DOHH2 (cell line): ENCODE measurements around the gene MMEL1.

Experiments used
- H3F3A ChIP-seq: fragments of 200-600 bp; sonication (generic), shearing (Covaris generic); 2 replicates; pipeline ENCODE4 v1.6.0; 2016; ENCODE audit warnings: antibody characterized with exemption, mild to moderate bottlenecking; ENCODE audit not compliant: control insufficient read depth, insufficient read depth
- H3K27ac ChIP-seq: fragments of 200-600 bp; sonication (generic); 2 replicates; pipeline ENCODE4 v1.5.1; 2014; ENCODE audit warnings: low read depth, mild to moderate bottlenecking, low read length, moderate library complexity
- H3K27me3 ChIP-seq: fragments of 200-600 bp; sonication (generic); 2 replicates; pipeline ENCODE4 v1.6.1; 2014; ENCODE audit warnings: mild to moderate bottlenecking, low read length, mixed read lengths; ENCODE audit not compliant: control insufficient read depth
- H3K36me3 ChIP-seq: fragments of 200-600 bp; sonication (generic); 2 replicates; pipeline ENCODE4 v1.6.1; 2014; ENCODE audit warnings: mild to moderate bottlenecking, low read length, moderate library complexity, mixed read lengths; ENCODE audit not compliant: control insufficient read depth
- H3K4me1 ChIP-seq: fragments of 200-600 bp; sonication (generic); 2 replicates; pipeline ENCODE4 v1.6.1; 2014; ENCODE audit warnings: mild to moderate bottlenecking, low read length, mixed read lengths; ENCODE audit not compliant: control insufficient read depth
- H3K4me2 ChIP-seq: fragments of 200-600 bp; sonication (generic); 2 replicates; pipeline ENCODE4 v1.6.0; 2014; ENCODE audit warnings: mild to moderate bottlenecking, low read length, moderate library complexity
- H3K4me3 ChIP-seq: fragments of 200-600 bp; sonication (generic); 2 replicates; pipeline ENCODE4 v1.5.1; 2014; ENCODE audit warnings: mild to moderate bottlenecking, low read length, mixed read lengths
- H3K79me2 ChIP-seq: fragments of 200-600 bp; sonication (generic); 2 replicates; pipeline ENCODE4 v1.6.1; 2014; ENCODE audit warnings: mild to moderate bottlenecking, low read length, mixed read lengths; ENCODE audit not compliant: control insufficient read depth
- H3K9me2 ChIP-seq: fragments of 200-600 bp; sonication (generic); replicated peaks from 2 replicates; pipeline ENCODE4 v1.6.1; 2014; ENCODE audit warnings: mild to moderate bottlenecking, low read length, mixed read lengths; ENCODE audit not compliant: control insufficient read depth
- H3K9me3 ChIP-seq: fragments of 200-600 bp; sonication (generic); 2 replicates; pipeline ENCODE4 v1.6.1; 2014; ENCODE audit warnings: antibody characterized with exemption, low read length, mixed read lengths; ENCODE audit not compliant: control insufficient read depth, insufficient read depth
- H4K20me1 ChIP-seq: fragments of 200-600 bp; sonication (generic); 2 replicates; pipeline ENCODE4 v1.6.0; 2014; ENCODE audit warnings: low read depth, mild to moderate bottlenecking, antibody characterized with exemption, low read length, moderate library complexity; ENCODE audit not compliant: control insufficient read depth, insufficient read depth
- CTCF ChIP-seq: fragments of 200-600 bp; sonication (generic); IDR thresholded peaks from one replicate; pipeline ENCODE4 v1.5.1; 2014; ENCODE audit warnings: antibody characterized with exemption, mild to moderate bottlenecking, low read depth, low read length; ENCODE audit not compliant: poor library complexity, severe bottlenecking
- EZH2phosphoT487 ChIP-seq: fragments of 200-600 bp; sonication (generic); IDR thresholded peaks from 2 replicates; pipeline ENCODE4 v1.6.1; 2017; ENCODE audit warnings: borderline replicate concordance, mild to moderate bottlenecking, antibody characterized with exemption, low read length, moderate library complexity, mixed read lengths

MMEL1 gene

DNA sequence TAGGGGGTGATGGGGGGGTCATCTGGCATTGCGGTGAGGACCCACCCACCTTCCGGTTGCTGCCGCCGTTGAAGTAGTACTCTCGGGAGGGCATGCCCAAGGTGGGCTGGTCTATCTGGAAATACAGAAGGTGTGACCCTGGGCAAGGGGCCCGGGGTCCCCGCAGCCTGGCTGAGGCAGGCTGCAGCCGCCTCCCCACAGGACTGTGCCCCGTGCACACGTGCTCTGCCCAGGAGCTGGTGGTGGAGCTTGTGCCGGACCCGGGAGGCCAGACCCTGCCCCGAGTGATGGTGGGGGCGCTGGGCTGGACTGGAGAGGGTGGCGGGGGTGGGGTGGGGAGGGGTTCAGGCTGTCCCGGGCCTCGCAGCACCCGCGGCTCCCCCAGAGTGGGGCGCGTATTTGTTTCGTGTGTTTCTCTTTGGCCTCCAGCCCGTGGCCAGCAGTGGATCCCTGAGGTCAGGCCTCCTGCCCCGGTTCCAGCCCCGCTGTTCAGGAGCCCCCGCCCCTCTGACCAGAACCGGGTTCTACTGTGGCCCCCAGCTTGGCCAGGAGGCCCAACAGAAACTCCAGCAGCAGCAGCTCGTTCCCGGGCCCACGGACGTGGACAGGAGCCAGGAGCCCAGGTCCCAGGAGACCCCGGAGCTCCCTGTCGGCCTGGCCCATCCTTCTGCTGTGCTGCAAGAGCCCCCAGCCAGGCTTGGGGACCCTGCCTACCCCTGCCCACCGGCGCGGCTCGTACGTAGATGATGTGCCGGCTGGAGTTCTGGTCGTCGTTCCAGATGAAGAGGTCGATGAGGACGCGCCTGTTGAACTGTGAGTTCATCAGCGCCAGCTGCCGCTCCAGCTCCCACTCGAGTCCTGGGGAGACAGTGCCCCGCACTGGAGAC is 27.1 kb downstream of the MMEL1 start:
- H3K27me3 ChIP-seq: no peaks in the 10 kb centered on the region
- H3K79me2 ChIP-seq: no peaks in the 10 kb centered on the region
- H3K9me3 ChIP-seq: no peaks in the 10 kb centered on the region; the same call in 1 of the 2 replicates
- no peaks in the 10 kb centered on the region for H4K20me1 ChIP-seq
- no peaks in the 10 kb centered on the region for H3K9me2 ChIP-seq
- H3K36me3 ChIP-seq: no peaks in the 10 kb centered on the region
- H3K4me1 ChIP-seq: no peaks in the 10 kb centered on the region
- no peak overlapping the region for H3K27ac ChIP-seq
- H3K4me3 ChIP-seq: no peak overlapping the region
- TF ChIP-seq CTCF (no peak), EZH2phosphoT487 (no peak)
- H3F3A ChIP-seq: no peaks in the 10 kb centered on the region
- no peak overlapping the region for H3K4me2 ChIP-seq

DNA sequence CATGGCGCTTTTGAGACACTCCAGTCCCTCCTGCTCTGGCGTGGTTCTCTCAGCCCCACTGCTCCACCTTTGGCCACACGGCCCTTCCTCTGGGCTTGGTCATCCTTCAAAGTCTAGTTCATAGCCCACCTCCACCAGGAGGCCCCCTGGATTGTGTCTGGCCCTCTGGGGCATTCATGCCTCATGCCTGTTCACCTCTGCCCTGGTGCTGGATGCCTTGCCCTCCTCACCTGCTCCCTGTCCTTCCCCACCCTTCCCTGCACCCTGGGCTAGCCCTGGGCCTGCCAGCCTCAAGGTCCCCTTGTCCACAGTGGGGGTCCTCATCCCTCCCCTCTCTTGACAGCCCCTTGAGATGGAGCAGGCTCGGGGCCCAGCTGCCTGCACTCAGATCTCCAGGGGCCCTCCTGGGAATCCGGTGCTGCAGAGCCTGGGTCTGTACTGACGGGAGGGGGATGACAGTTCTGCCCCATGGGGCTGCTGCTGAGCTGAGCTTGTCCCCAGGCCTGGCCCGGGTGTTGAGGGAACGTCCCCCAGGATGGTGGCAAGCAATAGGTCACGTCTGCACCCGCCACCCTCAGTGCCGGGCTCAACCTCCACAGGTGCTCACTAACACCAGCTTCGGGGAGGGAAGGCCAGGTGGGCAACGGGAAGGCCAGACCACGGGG is 27.8 kb downstream of the MMEL1 start:
- no peaks in the 10 kb centered on the region for H3F3A ChIP-seq
- no peaks in the 10 kb centered on the region for H3K36me3 ChIP-seq
- no peaks in the 10 kb centered on the region for H3K4me1 ChIP-seq
- no peaks in the 10 kb centered on the region for H4K20me1 ChIP-seq
- no peak overlapping the region for H3K27ac ChIP-seq
- H3K9me2 ChIP-seq: no peaks in the 10 kb centered on the region
- no peak overlapping the region for H3K4me2 ChIP-seq
- H3K79me2 ChIP-seq: no peaks in the 10 kb centered on the region
- no peaks in the 10 kb centered on the region for H3K27me3 ChIP-seq
- H3K9me3 ChIP-seq: no peaks in the 10 kb centered on the region; the same call in 1 of the 2 replicates
- TF ChIP-seq EZH2phosphoT487: no peak
- TF ChIP-seq CTCF: no peak
- no peak overlapping the region for H3K4me3 ChIP-seq

DNA sequence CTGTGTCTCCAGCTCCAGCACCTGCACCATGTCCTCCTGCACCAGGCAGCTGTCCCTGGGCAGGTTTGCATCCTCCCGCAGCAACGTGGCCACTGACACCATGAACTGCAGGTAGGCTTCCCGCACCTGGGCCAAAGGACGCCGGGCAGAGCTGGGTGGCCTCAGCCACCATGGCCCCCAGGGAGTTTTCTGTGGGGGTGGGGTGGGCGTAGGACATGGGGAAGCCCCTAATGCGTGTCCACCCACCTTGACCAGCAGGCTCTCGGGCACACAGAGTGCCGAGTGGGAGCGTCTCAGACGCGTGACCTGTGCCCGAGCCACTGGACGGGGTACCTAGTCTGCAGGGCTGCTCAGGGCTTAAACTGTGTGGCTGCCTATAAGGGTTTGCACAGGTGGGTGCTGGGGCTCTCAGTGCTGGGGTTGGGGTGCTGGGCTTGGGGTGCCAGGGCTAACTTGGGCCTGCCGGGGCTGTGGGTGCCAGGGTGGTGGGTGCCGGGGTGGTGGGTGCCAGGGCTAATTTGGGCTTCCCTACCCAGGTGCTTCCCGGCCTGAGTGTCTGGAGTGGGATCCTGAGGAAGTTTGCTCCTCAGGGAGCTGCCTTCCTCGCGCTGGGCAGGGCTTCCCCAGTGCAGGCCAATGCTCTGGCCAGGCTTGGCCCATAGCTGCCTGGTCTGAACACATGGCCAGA is 28.5 kb downstream of the MMEL1 start:
- Histone ChIP-seq H3K4me1 (no peaks in the 10 kb centered on the region), H3K79me2 (no peaks in the 10 kb centered on the region), H3K9me3 (no peaks in the 10 kb centered on the region; the same call in 1 of the 2 replicates), H4K20me1 (no peaks in the 10 kb centered on the region), H3K36me3 (no peaks in the 10 kb centered on the region), H3K27ac (no peak overlapping the region), H3K4me2 (no peak overlapping the region), H3F3A (no peaks in the 10 kb centered on the region), H3K4me3 (no peak overlapping the region), H3K9me2 (no peaks in the 10 kb centered on the region), H3K27me3 (no peaks in the 10 kb centered on the region)
- TF ChIP-seq CTCF (no peak), EZH2phosphoT487 (no peak)
